Measurements from ENCODE around the gene ETFB.

The ETFB gene

GRCh38 chr19:51351266-51351990 is 14.8 kb downstream of the ETFB start:
- no peak for DNase-seq

- DNase-seq = no peak
These were observed 18.8 kb downstream of the ETFB start for GRCh38 chr19:51347209-51347928.

GRCh38 chr19:51346742-51347141 is 19.4 kb downstream of the ETFB start:
- DNase-seq = no peak

GRCh38 chr19:51345076-51345620 is 21.0 kb downstream of the ETFB start:
- no peak for DNase-seq

GRCh38 chr19:51342631-51343569 is 23.3 kb downstream of the ETFB start:
- no peak for DNase-seq

- no peak for DNase-seq
These were observed 24.1 kb downstream of the ETFB start, which contains the start of gene VSIG10L for GRCh38 chr19:51341976-51342580. Gene VSIG10L (minus strand): TSS chr19:51342139. CDS start chr19:51342124, 15 bp downstream.

DNA sequence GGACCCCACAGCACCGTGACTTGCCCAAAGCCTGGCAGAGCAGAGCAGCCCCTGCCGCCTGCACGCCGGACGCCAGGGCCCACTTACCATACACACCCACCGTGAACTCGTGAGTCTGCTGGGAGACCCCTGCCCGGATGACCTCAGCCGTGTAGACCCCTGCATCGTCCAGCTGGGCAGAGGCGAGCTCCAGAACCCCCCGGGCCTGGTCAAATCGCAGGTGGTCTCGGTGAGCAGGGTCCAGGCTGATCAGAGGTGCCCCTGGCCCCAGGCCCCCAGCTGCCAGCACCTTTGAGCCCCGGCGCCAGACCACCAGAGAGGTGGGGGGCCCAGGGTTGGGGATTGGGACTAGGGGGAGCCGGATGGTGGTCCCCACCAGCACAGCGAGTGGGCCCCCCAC is 25.1 kb downstream of the ETFB start:
- DNase-seq = no peak

DNA sequence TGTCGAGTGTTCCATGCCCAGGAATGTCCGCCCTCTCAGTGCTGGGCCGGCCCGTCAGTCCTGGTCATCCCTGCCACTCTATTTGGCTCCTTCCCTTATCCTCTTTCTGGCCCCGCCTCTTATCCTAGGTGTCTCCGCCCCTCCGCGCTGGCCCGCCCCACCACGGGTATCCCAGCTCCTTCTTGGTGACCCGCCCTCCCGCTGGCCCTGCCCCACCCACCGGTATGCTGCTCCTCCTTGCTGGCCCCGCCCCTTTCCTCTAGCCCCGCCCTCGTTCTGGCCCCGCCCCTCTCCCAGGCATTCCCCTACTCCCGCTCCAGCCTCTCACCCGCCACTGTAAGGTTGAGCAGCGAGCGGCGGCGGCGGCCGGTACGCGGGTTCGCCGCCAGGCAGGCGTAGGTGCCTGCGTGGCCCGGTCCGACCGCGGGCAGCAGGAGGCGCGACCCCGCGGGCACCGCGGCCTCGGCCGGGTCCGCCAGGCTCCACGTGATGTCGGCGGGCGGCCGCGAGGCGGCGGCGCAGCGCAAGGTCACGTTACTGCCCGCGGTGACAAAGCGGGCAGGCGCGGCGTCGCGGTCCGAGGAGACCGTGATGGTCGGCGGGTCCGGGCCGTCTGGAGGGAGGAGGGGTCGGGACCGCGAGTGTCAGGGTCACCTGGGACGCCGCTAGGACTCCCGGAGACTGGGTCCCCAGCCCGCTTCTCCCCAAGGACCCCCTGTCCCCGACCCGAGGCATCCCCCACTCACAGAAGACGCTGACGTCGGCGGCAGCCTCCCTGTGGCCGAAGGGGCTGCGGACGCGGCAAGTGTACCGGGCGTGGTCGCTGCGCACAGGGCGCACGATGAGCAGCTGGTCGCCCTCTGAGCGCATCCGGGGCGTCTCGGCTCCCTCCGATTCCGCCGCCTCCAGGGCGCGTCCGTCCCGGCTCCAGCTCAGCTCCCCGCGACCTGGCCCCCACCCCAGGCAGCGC is 26.2 kb downstream of the ETFB start:
- peak; percentile 97 for DNase-seq

GRCh38 chr19:51339313-51339686 is 26.9 kb downstream of the ETFB start:
- no peak for DNase-seq

- peak; percentile 97 for DNase-seq
These were observed 27.4 kb downstream of the ETFB start for GRCh38 chr19:51338563-51339312.

- no peak for DNase-seq
These were observed 28.2 kb downstream of the ETFB start for GRCh38 chr19:51337861-51338562.

DNA sequence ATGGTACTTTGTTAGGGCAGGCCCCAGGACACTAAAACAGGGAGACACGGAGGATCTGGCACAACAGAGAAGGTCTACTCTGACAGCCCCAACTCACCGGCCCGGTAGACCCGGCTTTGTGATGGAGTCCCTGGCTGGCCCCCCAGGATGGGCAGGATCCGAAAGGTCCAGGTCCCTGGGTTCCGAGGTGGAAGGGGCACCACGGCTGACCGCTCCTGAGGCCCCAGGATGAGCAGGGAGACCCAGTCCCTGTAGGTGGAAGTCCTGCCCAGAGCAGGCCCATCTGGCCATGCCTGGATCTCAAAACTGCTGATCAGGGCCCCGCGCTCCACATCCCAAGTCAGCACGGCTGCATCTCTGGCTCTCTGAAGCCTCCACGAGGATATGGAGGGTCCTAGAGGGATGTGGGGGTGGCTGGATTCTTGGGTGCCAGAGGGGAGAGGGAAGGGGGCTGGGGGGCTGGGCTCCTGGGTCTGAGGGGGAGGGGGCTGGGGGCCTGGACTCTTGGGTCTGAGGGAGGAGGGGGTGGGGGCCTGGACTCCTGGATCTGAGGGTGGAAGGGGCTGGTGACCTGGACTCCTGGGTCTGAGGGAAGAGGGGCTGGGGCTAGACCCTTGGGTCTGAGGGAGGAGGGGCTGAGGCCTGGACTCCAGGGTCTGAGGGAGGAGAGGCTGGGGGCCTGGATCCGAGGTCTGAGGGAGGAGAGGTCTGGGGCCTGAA is 28.9 kb downstream of the ETFB start:
- no peak for DNase-seq

- no peak for DNase-seq
These were observed 32.2 kb downstream of the ETFB start for GRCh38 chr19:51333836-51334460.

- no peak for DNase-seq
These were observed 34.5 kb downstream of the ETFB start for GRCh38 chr19:51331716-51332115.

DNA sequence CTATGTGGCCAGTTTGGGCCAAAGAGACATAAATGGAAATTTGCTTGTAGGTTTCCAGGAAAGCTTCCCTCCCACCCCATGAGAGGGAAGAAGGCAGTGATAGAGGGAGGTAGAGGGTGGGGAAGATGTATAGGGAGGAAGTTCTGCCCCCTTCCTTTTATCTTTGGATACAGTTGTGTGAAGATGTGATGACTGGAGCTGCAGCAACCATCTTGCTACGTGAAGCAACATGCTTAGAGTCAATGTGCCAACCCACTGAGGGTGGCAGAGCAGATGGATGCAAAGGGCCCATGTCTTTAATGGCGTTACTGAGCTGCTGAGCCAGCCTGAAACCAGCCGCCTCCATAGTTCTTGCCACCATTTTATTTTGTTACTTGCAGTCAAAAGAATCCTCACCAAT is 35.0 kb downstream of the ETFB start:
- no peak for DNase-seq

GRCh38 chr19:51330366-51330765 is 35.8 kb downstream of the ETFB start:
- DNase-seq = no peak

- DNase-seq = no peak
These were observed 36.8 kb downstream of the ETFB start for GRCh38 chr19:51329411-51329810.

Measured in activated CD8-positive, alpha-beta memory T cell treated with anti-CD3 and anti-CD28 coated beads for 24 hours (primary cell).